DOHH2 (cell line): ENCODE measurements around the gene VIL1.

Experiments
- H3F3A ChIP-seq: fragments of 200-600 bp; sonication (generic), shearing (Covaris generic); 2 replicates; pipeline ENCODE4 v1.6.0; 2016; ENCODE audit warnings: antibody characterized with exemption, mild to moderate bottlenecking; ENCODE audit not compliant: control insufficient read depth, insufficient read depth
- H3K27ac ChIP-seq: fragments of 200-600 bp; sonication (generic); 2 replicates; pipeline ENCODE4 v1.5.1; 2014; ENCODE audit warnings: low read depth, mild to moderate bottlenecking, low read length, moderate library complexity
- H3K27me3 ChIP-seq: fragments of 200-600 bp; sonication (generic); 2 replicates; pipeline ENCODE4 v1.6.1; 2014; ENCODE audit warnings: mild to moderate bottlenecking, low read length, mixed read lengths; ENCODE audit not compliant: control insufficient read depth
- H3K36me3 ChIP-seq: fragments of 200-600 bp; sonication (generic); 2 replicates; pipeline ENCODE4 v1.6.1; 2014; ENCODE audit warnings: mild to moderate bottlenecking, low read length, moderate library complexity, mixed read lengths; ENCODE audit not compliant: control insufficient read depth
- H3K4me1 ChIP-seq: fragments of 200-600 bp; sonication (generic); 2 replicates; pipeline ENCODE4 v1.6.1; 2014; ENCODE audit warnings: mild to moderate bottlenecking, low read length, mixed read lengths; ENCODE audit not compliant: control insufficient read depth
- H3K4me2 ChIP-seq: fragments of 200-600 bp; sonication (generic); 2 replicates; pipeline ENCODE4 v1.6.0; 2014; ENCODE audit warnings: mild to moderate bottlenecking, low read length, moderate library complexity
- H3K4me3 ChIP-seq: fragments of 200-600 bp; sonication (generic); 2 replicates; pipeline ENCODE4 v1.5.1; 2014; ENCODE audit warnings: mild to moderate bottlenecking, low read length, mixed read lengths
- H3K79me2 ChIP-seq: fragments of 200-600 bp; sonication (generic); 2 replicates; pipeline ENCODE4 v1.6.1; 2014; ENCODE audit warnings: mild to moderate bottlenecking, low read length, mixed read lengths; ENCODE audit not compliant: control insufficient read depth
- H3K9me2 ChIP-seq: fragments of 200-600 bp; sonication (generic); replicated peaks from 2 replicates; pipeline ENCODE4 v1.6.1; 2014; ENCODE audit warnings: mild to moderate bottlenecking, low read length, mixed read lengths; ENCODE audit not compliant: control insufficient read depth
- H3K9me3 ChIP-seq: fragments of 200-600 bp; sonication (generic); 2 replicates; pipeline ENCODE4 v1.6.1; 2014; ENCODE audit warnings: antibody characterized with exemption, low read length, mixed read lengths; ENCODE audit not compliant: control insufficient read depth, insufficient read depth
- H4K20me1 ChIP-seq: fragments of 200-600 bp; sonication (generic); 2 replicates; pipeline ENCODE4 v1.6.0; 2014; ENCODE audit warnings: low read depth, mild to moderate bottlenecking, antibody characterized with exemption, low read length, moderate library complexity; ENCODE audit not compliant: control insufficient read depth, insufficient read depth
- CTCF ChIP-seq: fragments of 200-600 bp; sonication (generic); IDR thresholded peaks from one replicate; pipeline ENCODE4 v1.5.1; 2014; ENCODE audit warnings: antibody characterized with exemption, mild to moderate bottlenecking, low read depth, low read length; ENCODE audit not compliant: poor library complexity, severe bottlenecking
- EZH2phosphoT487 ChIP-seq: fragments of 200-600 bp; sonication (generic); IDR thresholded peaks from 2 replicates; pipeline ENCODE4 v1.6.1; 2017; ENCODE audit warnings: borderline replicate concordance, mild to moderate bottlenecking, antibody characterized with exemption, low read length, moderate library complexity, mixed read lengths

VIL1 gene

GRCh38 chr2:218485986-218486667 lies 67.2 kb downstream of the VIL1 start:
- Histone ChIP-seq H3F3A (peaks cover 23% of the 10 kb centered on the region), H3K79me2 (peaks cover 9% of the 10 kb centered on the region), H4K20me1 (no peaks in the 10 kb centered on the region), H3K4me2 (no peak overlapping the region), H3K9me3 (no peaks in the 10 kb centered on the region), H3K36me3 (peaks cover 76% of the 10 kb centered on the region), H3K27me3 (no peaks in the 10 kb centered on the region), H3K4me1 (peaks cover 49% of the 10 kb centered on the region), H3K27ac (0 out of 2 replicates have a peak overlapping the region, but pooled peaks have one; percentile 10), H3K4me3 (no peak overlapping the region), H3K9me2 (no peaks in the 10 kb centered on the region)
- TF ChIP-seq CTCF: no peak
- no peak for TF ChIP-seq EZH2phosphoT487

GRCh38 chr2:218500501-218501060 lies 81.7 kb downstream of the VIL1 start:
- Histone ChIP-seq H3K4me2 (no peak overlapping the region), H3K27ac (no peak overlapping the region), H3K79me2 (peaks cover 9% of the 10 kb centered on the region), H4K20me1 (peaks cover 4% of the 10 kb centered on the region; the same call in 1 of the 2 replicates), H3K9me2 (no peaks in the 10 kb centered on the region), H3K4me1 (peaks cover 24% of the 10 kb centered on the region), H3K27me3 (no peaks in the 10 kb centered on the region), H3K9me3 (no peaks in the 10 kb centered on the region), H3K4me3 (no peak overlapping the region), H3F3A (peaks cover 16% of the 10 kb centered on the region), H3K36me3 (peaks cover 62% of the 10 kb centered on the region)
- TF ChIP-seq CTCF (no peak), EZH2phosphoT487 (no peak)

GRCh38 chr2:218501665-218502064 lies 82.7 kb downstream of the VIL1 start:
- peaks cover 9% of the 10 kb centered on the region for H3K79me2 ChIP-seq
- peak overlapping the region; percentile 50 for H3K27ac ChIP-seq
- H3K4me3 ChIP-seq: no peak overlapping the region
- TF ChIP-seq EZH2phosphoT487 (no peak), CTCF (no peak)
- peak overlapping the region; percentile 12 for H3K4me2 ChIP-seq
- peaks cover 4% of the 10 kb centered on the region; the same call in 1 of the 2 replicates for H4K20me1 ChIP-seq
- no peaks in the 10 kb centered on the region for H3K9me3 ChIP-seq
- H3K27me3 ChIP-seq: no peaks in the 10 kb centered on the region
- H3K4me1 ChIP-seq: peaks cover 24% of the 10 kb centered on the region
- H3K9me2 ChIP-seq: no peaks in the 10 kb centered on the region
- H3F3A ChIP-seq: peaks cover 18% of the 10 kb centered on the region
- peaks cover 58% of the 10 kb centered on the region for H3K36me3 ChIP-seq
